Panc1 (cell line): ENCODE measurements around the gene LPP. TPM values are rescaled to one million over a fixed set of nuclear protein-coding genes. Genes with fewer than 3 reads are reported as not detected.

Source experiments
- ATAC-seq: fragments of 200-7000 bp; cut with Tn5 transposase; 2 replicates; pipeline ENCODE4 v1.9.1; 2020; ENCODE audit warnings: mild to moderate bottlenecking, moderate library complexity
- BruUV-seq: library from RNA; stranded (reverse); fragments of 400-500 nt; replicated peaks from 2 replicates; lab custom pipeline; 2021; lab: Mats Ljungman, UMichigan
- CTCF ChIA-PET: fragments of 300-600 bp; sonication (Branson Sonifier 250); formaldehyde crosslinking; loops from one replicate; lab custom pipeline; 2022; ENCODE audit warnings: antibody characterized with exemption; lab: Charles Lee
- POLR2A ChIA-PET: fragments of 300-600 bp; sonication (Branson Sonifier 250); formaldehyde crosslinking; loops from one replicate; lab custom pipeline; 2022; ENCODE audit warnings: antibody characterized with exemption; lab: Charles Lee
- DNase-seq: peaks from one replicate; pipeline ENCODE4 v3.0.0-alpha.2; 2010; ENCODE audit warnings: low read depth, low spot score
- H3K27ac ChIP-seq: 2 replicates; pipeline ENCODE4 v1.5.1; 2011; ENCODE audit warnings: mild to moderate bottlenecking, low read length, inconsistent platforms
- H3K27me3 ChIP-seq: fragments of 200-500 bp; sonication (Bioruptor generic); 2 replicates; pipeline ENCODE4 v1.6.0; 2014; ENCODE audit warnings: low read length, inconsistent platforms; ENCODE audit not compliant: control insufficient read depth, insufficient read depth
- H3K36me3 ChIP-seq: fragments of 200-500 bp; sonication (Bioruptor generic); 2 replicates; pipeline ENCODE4 v1.5.1; 2014; ENCODE audit warnings: inconsistent platforms, mild to moderate bottlenecking, low read length, moderate library complexity; ENCODE audit not compliant: control insufficient read depth, insufficient read depth
- H3K4me1 ChIP-seq: 2 replicates; pipeline ENCODE4 v1.5.1; 2011; ENCODE audit warnings: inconsistent platforms, mild to moderate bottlenecking, low read length, moderate library complexity; ENCODE audit not compliant: control insufficient read depth, insufficient read depth
- H3K4me3 ChIP-seq, 2 experiments: 2 replicates each; pipeline ENCODE4 v1.5.1; 2011 to 2012; ENCODE audit warnings: low read depth in 2 of 2, low read length in 2 of 2, mild to moderate bottlenecking in 2 of 2, inconsistent platforms in 1 of 2, moderate library complexity in 1 of 2
- H3K9me3 ChIP-seq: fragments of 200-500 bp; sonication (Bioruptor generic); 2 replicates; pipeline ENCODE4 v1.5.1; 2014; ENCODE audit warnings: low read depth, mild to moderate bottlenecking, inconsistent platforms, low read length, moderate library complexity; ENCODE audit not compliant: control insufficient read depth, insufficient read depth
- POLR2AphosphoS5 ChIP-seq: IDR thresholded peaks from 2 replicates; pipeline ENCODE4 v1.6.1; 2012; ENCODE audit warnings: mild to moderate bottlenecking, low read depth, low read length, moderate library complexity
- SIN3A ChIP-seq: IDR thresholded peaks from 2 replicates; pipeline ENCODE4 v1.6.1; 2012; ENCODE audit warnings: low read depth, mild to moderate bottlenecking, low read length, moderate library complexity, borderline replicate concordance; ENCODE audit not compliant: insufficient read depth
- TCF7L2 ChIP-seq: IDR thresholded peaks from 2 replicates; pipeline ENCODE4 v1.6.1; 2011; ENCODE audit warnings: mild to moderate bottlenecking, low read depth, low read length, inconsistent platforms
- in situ Hi-C: cut with HindIII; loops from 2 replicates; pipeline ENCODE4 v1.10.0; 2016; ENCODE audit warnings: low sequenced_read_pairs, low pct_unique_long_range_greater_than_20kb
- intact Hi-C: fragments of 100-400 bp; cut with micrococcal nuclease; formaldehyde crosslinking; loops from one replicate; pipeline ENCODE4 v1.10.0; 2022; ENCODE audit not compliant: unreplicated experiment
- total RNA-seq: library from RNA; stranded (reverse); gene quantifications from one replicate; pipeline ENCODE4 v1.2.1, GENCODE V29; 2021; ENCODE audit not compliant: unreplicated experiment
- TF ChIP-seq, protein P1 (sequence below), 2 experiments: IDR thresholded peaks; 2 replicates each; pipeline ENCODE4 v1.6.1; 2011 to 2012; ENCODE audit warnings: low read depth in 2 of 2, control low read depth in 1 of 2, low read length in 1 of 2, mild to moderate bottlenecking in 1 of 2, moderate library complexity in 1 of 2; ENCODE audit not compliant: insufficient read depth in 1 of 2
- TF ChIP-seq, protein P2 (sequence below): fragments of 450-650 bp; IDR thresholded peaks from 2 replicates; pipeline ENCODE4 v1.5.1; 2017; ENCODE audit warnings: mild to moderate bottlenecking

Gene LPP
- total RNA-seq, 1 experiment from 2014 or later = 90.0 TPM

DNA sequence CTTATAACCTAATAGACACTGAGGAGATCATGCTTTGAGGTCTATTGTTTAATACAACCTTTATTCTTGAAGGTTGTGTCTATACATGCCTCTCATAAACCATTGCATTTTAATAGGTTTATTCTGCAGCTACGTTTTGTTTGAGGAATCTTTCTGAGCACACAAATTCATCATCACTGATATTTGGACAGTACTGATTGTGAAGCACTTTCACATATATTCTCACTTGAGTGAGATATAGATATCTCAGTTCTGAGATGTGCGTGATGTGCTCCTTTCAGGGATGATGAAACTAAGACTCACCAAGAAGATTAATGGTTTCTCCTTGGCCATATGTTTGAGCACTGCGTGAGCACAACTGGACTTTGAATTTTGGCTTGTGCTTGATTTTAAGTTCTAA is 374.4 kb downstream of the LPP start:
- in situ Hi-C loops (no loop called here), intact Hi-C loops (no loop called here)
- ChIA-PET POLR2A (no interaction called here), CTCF (no interaction called here)
- ATAC-seq = no peak
- Histone ChIP-seq H3K27ac (no peak overlapping the region), H3K9me3 (no peaks in the 10 kb centered on the region), H3K4me1 (no peaks in the 10 kb centered on the region), H3K36me3 (no peaks in the 10 kb centered on the region), H3K4me3 (no peak overlapping the region), H3K27me3 (no peaks in the 10 kb centered on the region)
- TF ChIP-seq TCF7L2 = no peak
- TF ChIP-seq, protein P1, sequence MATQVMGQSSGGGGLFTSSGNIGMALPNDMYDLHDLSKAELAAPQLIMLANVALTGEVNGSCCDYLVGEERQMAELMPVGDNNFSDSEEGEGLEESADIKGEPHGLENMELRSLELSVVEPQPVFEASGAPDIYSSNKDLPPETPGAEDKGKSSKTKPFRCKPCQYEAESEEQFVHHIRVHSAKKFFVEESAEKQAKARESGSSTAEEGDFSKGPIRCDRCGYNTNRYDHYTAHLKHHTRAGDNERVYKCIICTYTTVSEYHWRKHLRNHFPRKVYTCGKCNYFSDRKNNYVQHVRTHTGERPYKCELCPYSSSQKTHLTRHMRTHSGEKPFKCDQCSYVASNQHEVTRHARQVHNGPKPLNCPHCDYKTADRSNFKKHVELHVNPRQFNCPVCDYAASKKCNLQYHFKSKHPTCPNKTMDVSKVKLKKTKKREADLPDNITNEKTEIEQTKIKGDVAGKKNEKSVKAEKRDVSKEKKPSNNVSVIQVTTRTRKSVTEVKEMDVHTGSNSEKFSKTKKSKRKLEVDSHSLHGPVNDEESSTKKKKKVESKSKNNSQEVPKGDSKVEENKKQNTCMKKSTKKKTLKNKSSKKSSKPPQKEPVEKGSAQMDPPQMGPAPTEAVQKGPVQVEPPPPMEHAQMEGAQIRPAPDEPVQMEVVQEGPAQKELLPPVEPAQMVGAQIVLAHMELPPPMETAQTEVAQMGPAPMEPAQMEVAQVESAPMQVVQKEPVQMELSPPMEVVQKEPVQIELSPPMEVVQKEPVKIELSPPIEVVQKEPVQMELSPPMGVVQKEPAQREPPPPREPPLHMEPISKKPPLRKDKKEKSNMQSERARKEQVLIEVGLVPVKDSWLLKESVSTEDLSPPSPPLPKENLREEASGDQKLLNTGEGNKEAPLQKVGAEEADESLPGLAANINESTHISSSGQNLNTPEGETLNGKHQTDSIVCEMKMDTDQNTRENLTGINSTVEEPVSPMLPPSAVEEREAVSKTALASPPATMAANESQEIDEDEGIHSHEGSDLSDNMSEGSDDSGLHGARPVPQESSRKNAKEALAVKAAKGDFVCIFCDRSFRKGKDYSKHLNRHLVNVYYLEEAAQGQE (IDR thresholded peaks at IDR 0.05; ENCODE audit: insufficient read depth in 1 of 2, low read depth in 2 of 2, low read length in 1 of 2) = no peak
- TF ChIP-seq, protein P2, sequence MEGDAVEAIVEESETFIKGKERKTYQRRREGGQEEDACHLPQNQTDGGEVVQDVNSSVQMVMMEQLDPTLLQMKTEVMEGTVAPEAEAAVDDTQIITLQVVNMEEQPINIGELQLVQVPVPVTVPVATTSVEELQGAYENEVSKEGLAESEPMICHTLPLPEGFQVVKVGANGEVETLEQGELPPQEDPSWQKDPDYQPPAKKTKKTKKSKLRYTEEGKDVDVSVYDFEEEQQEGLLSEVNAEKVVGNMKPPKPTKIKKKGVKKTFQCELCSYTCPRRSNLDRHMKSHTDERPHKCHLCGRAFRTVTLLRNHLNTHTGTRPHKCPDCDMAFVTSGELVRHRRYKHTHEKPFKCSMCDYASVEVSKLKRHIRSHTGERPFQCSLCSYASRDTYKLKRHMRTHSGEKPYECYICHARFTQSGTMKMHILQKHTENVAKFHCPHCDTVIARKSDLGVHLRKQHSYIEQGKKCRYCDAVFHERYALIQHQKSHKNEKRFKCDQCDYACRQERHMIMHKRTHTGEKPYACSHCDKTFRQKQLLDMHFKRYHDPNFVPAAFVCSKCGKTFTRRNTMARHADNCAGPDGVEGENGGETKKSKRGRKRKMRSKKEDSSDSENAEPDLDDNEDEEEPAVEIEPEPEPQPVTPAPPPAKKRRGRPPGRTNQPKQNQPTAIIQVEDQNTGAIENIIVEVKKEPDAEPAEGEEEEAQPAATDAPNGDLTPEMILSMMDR = no peak
- TF ChIP-seq SIN3A = no peak
- TF ChIP-seq POLR2AphosphoS5 = no peak
- no TSS peak for BruUV-seq
- no peak for DNase-seq

DNA sequence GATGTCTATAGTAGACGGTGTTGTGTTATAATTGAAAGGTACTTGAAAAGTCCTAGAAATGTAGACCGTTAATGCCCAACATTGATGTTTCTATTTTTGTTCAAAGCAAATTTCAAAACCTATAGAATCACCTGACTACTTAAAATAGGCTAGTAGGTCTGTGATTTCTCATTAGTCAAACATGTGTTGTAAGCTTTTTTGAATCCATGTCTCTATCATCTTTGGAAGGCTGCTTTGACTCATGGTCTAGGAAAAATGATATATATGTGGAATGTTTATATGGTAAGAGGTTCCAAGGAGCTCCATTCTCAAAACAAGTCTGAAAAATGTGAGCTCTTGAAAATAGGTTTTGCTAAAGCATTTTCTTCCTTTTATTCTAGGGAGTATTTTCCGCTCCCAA is 375.3 kb downstream of the LPP start:
- no peak for DNase-seq
- in situ Hi-C loops = no loop called here
- no peak for ATAC-seq
- no peaks in the 10 kb centered on the region for H3K9me3 ChIP-seq
- no peaks in the 10 kb centered on the region for H3K36me3 ChIP-seq
- intact Hi-C loops = no loop called here
- no peaks in the 10 kb centered on the region for H3K27me3 ChIP-seq
- no peak overlapping the region for H3K4me3 ChIP-seq
- no peak overlapping the region for H3K27ac ChIP-seq
- ChIA-PET CTCF (no interaction called here), POLR2A (no interaction called here)
- no TSS peak for BruUV-seq
- TF ChIP-seq TCF7L2 (no peak), SIN3A (no peak), POLR2AphosphoS5 (no peak)
- TF ChIP-seq, protein P1 (IDR thresholded peaks at IDR 0.05; ENCODE audit: insufficient read depth in 1 of 2, low read depth in 2 of 2, low read length in 1 of 2) = no peak
- TF ChIP-seq, protein P2 = no peak
- no peaks in the 10 kb centered on the region for H3K4me1 ChIP-seq
